A549 (cell line): ENCODE results near the gene RPP25L. TPM values are rescaled to one million over a fixed set of nuclear protein-coding genes. Genes with fewer than 3 reads are reported as not detected.
A peak's percentile ranks its signal among the peaks of the same experiment; 100 is the strongest.

ENCODE experiments used
- ATAC-seq, 2 experiments: fragments of 200-7000 bp in 1 of 2; fragments of >200 bp in 1 of 2; cut with Nextera tagmentation in 1 of 2; cut with Tn5 transposase in 1 of 2; 3 replicates each; pipeline versions ENCODE4 v1.8.0 to v1.9.1; 2018 to 2020; ENCODE audit warnings: mild to moderate bottlenecking in 1 of 2, moderate library complexity in 1 of 2
- CTCF ChIA-PET: fragments of 300-600 bp; sonication (Branson Sonifier 250); formaldehyde crosslinking; extraction: SDS; loops from one replicate; lab custom pipeline; 2021; ENCODE audit warnings: antibody characterized with exemption, inconsistent platforms; lab: Yijun Ruan, JAX
- POLR2A ChIA-PET: fragments of 350-600 bp; formaldehyde crosslinking; extraction: SDS; loops from one replicate; lab custom pipeline; 2021; ENCODE audit warnings: antibody characterized with exemption, inconsistent platforms; lab: Yijun Ruan, JAX
- DNase-seq, 2 experiments: peaks; one replicate each; pipeline versions ENCODE4 v3.0.0 to v3.0.0-alpha.2; 2011 to 2016; ENCODE audit warnings: low read depth in 1 of 2, low spot score in 1 of 2
- FAIRE-seq: peaks from 2 replicates; lab custom pipeline; 2011; peaks lifted over from hg19 to GRCh38; lab: Jason Lieb, UNC
- H3K27ac ChIP-seq, 2 experiments: fragments of >200 bp; sonication (Bioruptor Twin); formaldehyde crosslinking; 3 replicates each; pipeline ENCODE4 v1.5.1; 2016 to 2017
- H3K4me1 ChIP-seq: fragments of >200 bp; sonication (Bioruptor Twin); formaldehyde crosslinking; 3 replicates; pipeline ENCODE4 v1.6.1; 2016
- H3K4me2 ChIP-seq: fragments of >200 bp; sonication (Bioruptor Twin); formaldehyde crosslinking; 3 replicates; pipeline ENCODE4 v1.6.1; 2016
- H3K4me3 ChIP-seq: fragments of >200 bp; sonication (Bioruptor Twin); formaldehyde crosslinking; 3 replicates; pipeline ENCODE4 v1.5.1; 2016
- H3K9me3 ChIP-seq: fragments of >200 bp; sonication (Bioruptor Twin); formaldehyde crosslinking; 3 replicates; pipeline ENCODE4 v1.6.1; 2016
- ATOH8 ChIP-seq: fragments of 250-450 bp; sonication (Bioruptor Pico); IDR thresholded peaks from 2 replicates; pipeline ENCODE4 v1.5.0; 2020; ENCODE audit warnings: low read depth, mild to moderate bottlenecking, moderate library complexity
- CBX8 ChIP-seq: fragments of 200-600 bp; sonication (generic); IDR thresholded peaks from 2 replicates; pipeline ENCODE4 v1.6.1; 2016
- CHD2 ChIP-seq: fragments of 150-350 bp; IDR thresholded peaks from 2 replicates; pipeline ENCODE4 v1.6.1; 2014; ENCODE audit warnings: low read length; ENCODE audit not compliant: partially characterized antibody
- E2F6 ChIP-seq: IDR thresholded peaks from 2 replicates; pipeline ENCODE4 v1.6.1; 2012; ENCODE audit warnings: low read depth, borderline replicate concordance
- EHF ChIP-seq: fragments of 250-450 bp; sonication (Bioruptor Pico); IDR thresholded peaks from 2 replicates; pipeline ENCODE4 v1.5.0; 2020; ENCODE audit warnings: mild to moderate bottlenecking
- EP300 ChIP-seq, 2 experiments: fragments of >200 bp; sonication (Bioruptor Twin); formaldehyde crosslinking; IDR thresholded peaks; 2 replicates in 1 of 2; 3 replicates in 1 of 2; pipeline ENCODE4 v1.6.1; 2016 to 2017
- ESRRA ChIP-seq: fragments of 150-350 bp; IDR thresholded peaks from 2 replicates; pipeline ENCODE4 v1.6.1; 2014; ENCODE audit warnings: mild to moderate bottlenecking, low read length, borderline replicate concordance
- GATA3 ChIP-seq: IDR thresholded peaks from 2 replicates; pipeline ENCODE4 v1.6.1; 2012; ENCODE audit warnings: borderline replicate concordance
- HES2 ChIP-seq: fragments of >200 bp; sonication (Bioruptor Twin); formaldehyde crosslinking; IDR thresholded peaks from 2 replicates; pipeline ENCODE4 v1.6.1; 2016
- HEYL ChIP-seq: fragments of 250-450 bp; sonication (Bioruptor Pico); IDR thresholded peaks from 2 replicates; pipeline ENCODE4 v1.8.0; 2021; ENCODE audit warnings: mild to moderate bottlenecking, moderate library complexity
- HMGXB4 ChIP-seq: fragments of 250-450 bp; sonication (Bioruptor Pico); IDR thresholded peaks from 2 replicates; pipeline ENCODE4 v1.5.0; 2021; ENCODE audit warnings: mild to moderate bottlenecking, moderate library complexity, borderline replicate concordance
- MAX ChIP-seq: IDR thresholded peaks from 2 replicates; pipeline ENCODE4 v1.6.1; 2012
- MYC ChIP-seq: IDR thresholded peaks from 2 replicates; pipeline ENCODE4 v1.6.1; 2012; ENCODE audit warnings: mild to moderate bottlenecking, inconsistent platforms, low read length, improper control_type of control experiment, borderline replicate concordance
- PBX3 ChIP-seq: IDR thresholded peaks from 2 replicates; pipeline ENCODE4 v1.6.1; 2012
- POLR2A ChIP-seq: IDR thresholded peaks from 2 replicates; pipeline ENCODE4 v1.6.1; 2012; ENCODE audit warnings: mild to moderate bottlenecking, low read length
- POLR2AphosphoS2 ChIP-seq: conservative IDR thresholded peaks from 2 replicates; pipeline ENCODE4 v1.6.1; 2012; ENCODE audit warnings: low read length, improper control_type of control experiment, inconsistent platforms
- REST ChIP-seq: fragments of 200-600 bp; sonication (generic); IDR thresholded peaks from 2 replicates; pipeline ENCODE4 v1.6.1; 2016; ENCODE audit warnings: antibody characterized with exemption, mild to moderate bottlenecking, moderate library complexity
- SMC3 ChIP-seq: fragments of >200 bp; sonication (Bioruptor Twin); formaldehyde crosslinking; IDR thresholded peaks from 3 replicates; pipeline ENCODE4 v1.6.1; 2018; ENCODE audit warnings: inconsistent platforms
- TFCP2L1 ChIP-seq: fragments of 250-450 bp; sonication (Bioruptor Pico); IDR thresholded peaks from 2 replicates; pipeline ENCODE4 v1.5.0; 2021; ENCODE audit warnings: mild to moderate bottlenecking
- USF2 ChIP-seq: fragments of 450-650 bp; IDR thresholded peaks from 2 replicates; pipeline ENCODE4 v1.6.1; 2014; ENCODE audit warnings: antibody characterized with exemption
- ZFP36 ChIP-seq: fragments of 450-650 bp; IDR thresholded peaks from 2 replicates; pipeline ENCODE4 v1.6.1; 2014; ENCODE audit warnings: borderline replicate concordance; ENCODE audit not compliant: partially characterized antibody
- ZNF302 ChIP-seq: fragments of 250-450 bp; sonication (Bioruptor Pico); IDR thresholded peaks from 2 replicates; pipeline ENCODE4 v1.9.0; 2021; ENCODE audit warnings: inconsistent platforms, mild to moderate bottlenecking, moderate library complexity
- WGBS: methylation state at CpG from one replicate; pipeline ENCODE4 v1.1.6; 2017; ENCODE audit errors: missing lambda C conversion rate; 5-methylcytosine and 5-hydroxymethylcytosine counted together
- polyA plus RNA-seq, 4 experiments: library from polyadenylated mRNA; depleted of rRNA in 3 of 4; stranded (reverse); fragments of >200 nt; fragmentation: RNase III in 1 of 4; extraction: RNeasy Plus Mini Kit Qiagen cat#74134 plus additional on column Dnase treatment in 1 of 4; gene quantifications; 2 replicates in 3 of 4; 3 replicates in 1 of 4; pipeline ENCODE4 v1.2.3, GENCODE V29; 2011 to 2017

Gene RPP25L
- polyA plus RNA-seq, 2 of the 4 experiments (the other 2 are of a cell fraction), result 40.8 to 41.7 TPM

GRCh38 chr9:34588671-34589635 is 22.9 kb downstream of the RPP25L start:
- H3K4me3 ChIP-seq, result peak overlapping the region; percentile 53
- DNase-seq (no peak), FAIRE-seq (no peak), ATAC-seq (no peak)
- H3K27ac ChIP-seq, result peak overlapping the region in 1 of 2 experiments; percentile 74; a peak in 2 of 6 replicates
- TF ChIP-seq POLR2A (no peak), ZFP36 (no peak), PBX3 (no peak), ZNF302 (CRISPR knock-in tag) (no peak), HES2 (no peak), HEYL (no peak), E2F6 (no peak), SMC3 (no peak), MAX (no peak), ESRRA (no peak), USF2 (no peak)
- no peaks in the 10 kb centered on the region for H3K9me3 ChIP-seq
- CTCF ChIA-PET, result interaction anchor here (0.6 to 17.1 kb wide), 8 partner anchors 15 to 185 kb away, joined by 3 to 168 read pairs (median 6); no protein-coding TSS in a partner anchor
- peaks cover 7% of the 10 kb centered on the region; the same call in 2 of the 3 replicates for H3K4me1 ChIP-seq
- 11% methylated on average over 40 of the region's 86 CpGs for WGBS
- peak overlapping the region; percentile 94 for H3K4me2 ChIP-seq
- POLR2A ChIA-PET, result no interaction called here

- H3K27ac ChIP-seq, result no peak overlapping the region
- H3K4me1 ChIP-seq, result peaks cover 7% of the 10 kb centered on the region; the same call in 2 of the 3 replicates
- DNase-seq (no peak), ATAC-seq (no peak)
- 0% methylated on average over 1 of the region's 2 CpGs for WGBS
- no peak for TF ChIP-seq CHD2
- no peak for TF ChIP-seq POLR2AphosphoS2
- TF ChIP-seq ZFP36, result no peak
- TF ChIP-seq EP300 (IDR thresholded peaks at IDR 0.05), result no peak
- TF ChIP-seq TFCP2L1 (CRISPR knock-in tag), result no peak
- no peak for TF ChIP-seq MAX
- TF ChIP-seq MYC, result no peak
- no peak for TF ChIP-seq ATOH8 (CRISPR knock-in tag)
- no peak for TF ChIP-seq HMGXB4 (CRISPR knock-in tag)
- no peak for TF ChIP-seq EHF (CRISPR knock-in tag)
- no peak for TF ChIP-seq CBX8
- TF ChIP-seq REST, result no peak
- no peak for TF ChIP-seq GATA3
- TF ChIP-seq, all 56 proteins: peak for 0
- H3K4me2 ChIP-seq, result no peak overlapping the region
- CTCF ChIA-PET, result interaction anchor here (1.0 to 17.1 kb wide), 9 partner anchors 10 to 185 kb away, joined by 3 to 168 read pairs (median 5); no protein-coding TSS in a partner anchor
- H3K4me3 ChIP-seq, result no peak overlapping the region
- no peaks in the 10 kb centered on the region for H3K9me3 ChIP-seq
- POLR2A ChIA-PET, result no interaction called here
- FAIRE-seq, result no peak
These were observed 24.6 kb downstream of the RPP25L start for GRCh38 chr9:34587271-34587670.
